Esophagus mucosa (tissue), 1 donor: ENCODE results near the gene MTOR. TPM values are rescaled to one million over a fixed set of nuclear protein-coding genes. Genes with fewer than 3 reads are reported as not detected.
"Not testable (repeated sequence)": the region's sequence is repeated elsewhere in the genome, so short reads cannot be mapped to it uniquely, and the experiment has no call there.

Experiments used
- ATAC-seq: fragments of 200-7000 bp; cut with Tn5 transposase; one replicate; pipeline ENCODE4 v1.9.1; 2020
- total RNA-seq: library from RNA; stranded (reverse); gene quantifications from one replicate; pipeline ENCODE4 v1.2.4, GENCODE V29; 2023
- donor health status: DM: yes; HTN: yes; CAD: no.

MTOR gene
- total RNA-seq, 1 donor from 2014 or later, result 24.0 TPM

DNA sequence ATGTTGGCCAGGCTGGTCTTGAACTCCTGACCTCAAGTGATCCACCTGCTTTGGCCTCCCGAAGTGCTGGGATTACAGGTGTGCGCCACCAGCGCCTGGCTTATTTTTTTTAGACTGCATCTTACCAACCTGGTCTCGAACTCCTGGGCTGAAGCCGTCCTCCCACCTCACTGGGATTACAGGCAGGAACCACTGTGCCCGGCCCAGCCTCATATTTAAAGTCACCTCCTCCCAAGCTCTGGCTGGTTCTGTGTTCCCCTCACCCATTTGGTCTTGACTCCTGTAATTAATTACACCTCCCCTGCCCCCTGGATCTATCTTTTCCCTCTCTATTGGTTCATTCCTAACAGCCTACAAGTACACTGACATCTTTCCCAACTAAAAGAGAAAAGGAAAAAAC lies 161.0 kb downstream of the MTOR start:
- ATAC-seq, result no peak

GRCh38 chr1:11100806-11101205 lies 161.5 kb downstream of the MTOR start:
- ATAC-seq, result not testable (repeated sequence)

DNA sequence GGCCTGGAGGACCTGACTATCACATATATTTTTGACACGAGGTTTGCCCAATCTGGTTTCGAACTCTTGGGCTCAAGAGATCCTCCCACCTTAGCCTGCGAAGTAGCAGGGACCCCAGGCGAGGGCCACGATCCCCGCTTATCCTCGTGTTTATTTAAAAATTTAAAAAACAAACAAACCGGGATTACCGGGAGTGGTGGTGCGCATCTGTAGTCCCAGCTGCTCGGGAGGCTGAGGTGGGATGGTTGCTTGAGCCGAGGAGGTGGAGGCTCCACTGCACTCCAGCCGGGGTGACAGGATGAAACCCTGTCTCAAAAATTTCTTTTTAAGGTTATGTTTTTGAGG lies 162.2 kb downstream of the MTOR start:
- ATAC-seq, result no peak

DNA sequence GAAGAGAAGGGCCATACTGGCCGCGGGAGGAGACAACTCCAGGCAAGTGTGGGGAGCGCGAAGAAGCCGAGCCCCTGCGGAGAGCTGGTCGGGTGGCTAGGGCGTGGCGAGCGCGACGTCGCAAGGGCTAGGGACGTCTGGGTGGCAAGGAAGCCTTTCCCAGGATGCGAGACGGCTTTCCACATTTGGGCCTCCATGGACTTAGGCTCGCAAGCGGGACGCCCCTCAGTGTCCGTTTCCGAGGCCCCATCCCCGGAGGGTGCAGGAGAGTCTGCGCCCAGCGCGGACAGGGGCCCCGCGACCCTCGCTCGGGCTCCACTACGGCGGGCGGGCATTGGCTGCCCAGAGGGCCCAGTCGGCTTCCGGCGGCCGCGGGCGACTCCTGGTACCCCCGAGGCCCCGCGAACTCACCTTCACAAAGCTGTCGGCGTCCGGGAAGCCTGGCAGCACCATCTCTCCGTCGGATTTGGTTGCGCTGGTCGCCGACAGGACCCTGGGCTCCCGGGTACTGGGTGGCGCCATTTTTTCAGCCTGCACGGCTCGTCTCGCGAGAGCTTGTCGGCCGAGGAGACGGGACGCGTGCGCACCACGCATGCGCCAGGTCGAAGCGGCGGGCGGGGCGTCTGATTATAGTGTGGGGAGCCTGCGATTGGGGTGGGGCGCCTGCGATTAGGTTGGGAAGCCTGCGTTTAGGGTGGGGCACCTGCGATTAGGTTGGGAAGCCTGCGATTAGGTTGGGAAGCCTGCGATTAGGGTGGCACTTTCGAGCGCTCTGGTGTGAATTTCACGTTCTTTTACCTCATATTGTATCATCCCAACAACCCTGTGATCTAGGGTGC lies 162.8 kb downstream of the MTOR start, which contains the start of gene EXOSC10:
TSS of gene EXOSC10 (minus strand) at position 560 of the 839 bp plus-strand sequence. CDS start at position 522, 38 bp downstream.
- peak; percentile 95 for ATAC-seq

DNA sequence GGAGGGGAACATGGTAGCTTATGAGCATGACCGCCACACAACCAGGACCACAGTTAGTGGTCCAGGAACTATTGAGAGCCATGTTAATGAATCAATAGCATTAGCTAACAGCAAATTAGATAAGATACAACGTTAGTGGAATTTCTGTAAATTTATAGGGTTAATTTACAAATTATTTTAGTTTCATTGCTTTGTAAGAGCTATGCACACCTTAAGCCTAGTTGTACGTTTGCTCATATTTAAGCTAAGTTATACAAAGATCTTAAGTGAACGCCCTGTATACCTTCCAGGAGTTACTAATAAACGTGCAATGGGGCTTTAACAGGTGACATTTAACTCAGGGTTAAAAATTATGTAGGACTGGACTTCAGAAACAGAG lies 163.4 kb downstream of the MTOR start:
- ATAC-seq, result no peak

- ATAC-seq, result not testable (repeated sequence)
These were observed 178.6 kb downstream of the MTOR start for GRCh38 chr1:11083784-11084183.

DNA sequence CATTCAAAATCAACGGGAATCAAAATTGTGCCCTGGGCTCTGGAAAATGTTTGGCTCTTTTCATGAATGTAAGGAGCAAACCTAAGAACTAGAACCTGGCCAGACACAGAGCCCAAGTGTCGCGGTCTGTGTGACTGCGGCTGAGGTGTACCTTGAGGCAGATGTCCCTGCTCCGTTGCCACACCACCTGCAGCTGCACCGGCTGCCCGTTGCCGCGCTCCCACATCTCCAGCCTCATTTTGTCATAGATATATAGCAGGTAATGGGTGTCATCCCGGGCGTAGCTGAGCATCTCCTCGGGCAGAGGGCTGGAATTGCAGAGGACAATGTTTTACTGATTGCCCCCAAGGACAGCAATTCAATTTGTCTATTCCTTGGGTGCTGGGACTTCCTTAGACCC lies 181.4 kb downstream of the MTOR start:
- ATAC-seq, result no peak

GRCh38 chr1:11078631-11079030 lies 183.7 kb downstream of the MTOR start:
- ATAC-seq, result no peak

DNA sequence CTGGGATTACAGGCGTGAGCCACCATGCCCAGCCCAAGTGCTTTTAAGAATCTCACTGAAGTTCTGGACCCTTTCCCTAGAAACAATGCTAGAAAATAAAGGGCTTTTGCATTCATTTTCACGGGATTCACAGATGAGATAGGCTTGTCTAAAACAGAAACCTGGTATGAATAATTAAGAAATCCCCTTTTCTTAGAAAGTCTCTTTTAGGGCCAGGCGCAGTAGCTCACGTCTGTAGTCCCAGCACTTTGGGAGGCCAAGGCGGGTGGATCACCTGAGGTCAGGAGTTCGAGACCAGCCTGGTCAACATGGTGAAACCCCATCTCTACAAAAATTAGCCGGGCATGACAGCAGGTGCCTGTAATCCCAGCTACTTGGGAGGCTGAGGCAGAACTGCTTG lies 189.0 kb downstream of the MTOR start:
- not testable (repeated sequence) for ATAC-seq

GRCh38 chr1:11072216-11072917 lies 190.0 kb downstream of the MTOR start:
- no peak for ATAC-seq

- ATAC-seq, result no peak
These were observed 190.7 kb downstream of the MTOR start for GRCh38 chr1:11071463-11072215.

GRCh38 chr1:11070876-11071275 lies 191.5 kb downstream of the MTOR start:
- ATAC-seq, result peak; percentile 14

GRCh38 chr1:11068600-11069473 lies 193.5 kb downstream of the MTOR start:
- ATAC-seq, result no peak

DNA sequence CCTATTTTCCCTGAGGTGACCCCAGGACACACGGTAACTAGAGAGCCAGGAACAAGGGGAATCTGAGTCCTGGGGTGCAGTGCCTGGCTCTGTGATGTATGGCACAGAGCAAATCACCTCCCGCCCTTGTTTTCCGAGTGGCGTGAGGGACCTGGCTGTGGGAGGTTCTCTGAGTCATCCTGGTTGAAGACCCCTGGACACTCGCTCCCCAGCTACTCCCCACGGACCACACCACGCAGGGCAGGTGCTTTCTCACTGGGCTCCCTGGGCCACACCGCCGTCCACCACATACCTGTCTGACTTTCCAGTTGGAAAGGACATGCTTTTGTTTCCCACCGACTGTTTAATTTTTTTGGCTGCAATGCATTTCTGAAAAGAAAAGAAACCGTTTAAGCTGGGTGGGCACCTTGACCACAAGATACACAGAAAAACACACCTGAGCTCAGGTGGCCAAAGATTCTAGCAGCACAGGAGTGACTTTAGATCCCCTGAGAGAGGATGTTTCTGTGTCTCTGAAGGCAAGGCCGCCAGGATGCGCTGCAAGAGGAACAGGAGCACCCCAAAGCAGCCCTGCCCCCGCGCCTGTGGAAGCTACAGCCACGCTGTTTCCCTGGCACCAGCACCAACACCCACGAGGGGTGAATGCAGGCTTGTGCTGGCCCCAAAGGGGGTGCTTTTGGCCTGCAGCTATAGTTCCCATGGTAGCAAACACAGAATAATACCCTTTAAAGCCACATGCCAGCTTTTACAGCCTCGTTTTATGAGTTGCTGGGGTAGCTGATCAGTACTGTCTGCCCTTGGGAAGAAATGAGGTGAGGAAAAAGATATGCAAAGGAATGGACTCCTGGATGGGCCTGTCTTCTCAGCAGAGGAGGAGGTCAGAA lies 194.4 kb downstream of the MTOR start:
- no peak for ATAC-seq

- no peak for ATAC-seq
These were observed 196.6 kb downstream of the MTOR start for GRCh38 chr1:11065796-11066195.

- ATAC-seq, result no peak
These were observed 197.4 kb downstream of the MTOR start for GRCh38 chr1:11064942-11065341.

DNA sequence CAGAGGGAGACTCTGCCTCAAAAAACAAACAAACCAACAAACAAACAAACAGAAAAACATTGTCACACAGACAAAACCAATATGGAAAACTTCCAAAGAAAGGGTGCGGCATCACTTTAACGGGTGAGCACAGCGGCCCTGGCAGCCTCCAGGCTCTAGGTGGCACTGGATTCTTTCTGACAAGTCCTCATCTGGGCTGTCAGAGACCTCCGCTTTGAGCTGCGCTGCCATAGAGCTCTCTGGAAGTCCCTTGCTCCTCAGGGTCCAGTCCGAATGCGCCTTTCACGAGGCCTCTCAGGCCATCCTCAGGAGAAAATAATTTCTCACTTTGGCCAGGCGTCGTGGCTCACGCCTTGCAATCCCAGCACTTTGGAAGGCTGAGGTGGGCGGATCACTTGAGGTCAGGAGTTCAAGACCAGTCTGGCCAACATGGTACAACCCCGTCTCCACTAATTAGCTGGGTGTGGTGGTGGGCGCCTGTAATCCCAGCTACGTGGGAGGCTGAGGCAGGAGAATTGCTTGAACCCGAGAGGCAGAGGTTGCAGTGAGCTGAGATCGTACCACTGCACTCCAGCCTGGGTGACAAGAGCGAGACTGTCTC lies 198.3 kb downstream of the MTOR start:
- ATAC-seq, result not testable (repeated sequence)

DNA sequence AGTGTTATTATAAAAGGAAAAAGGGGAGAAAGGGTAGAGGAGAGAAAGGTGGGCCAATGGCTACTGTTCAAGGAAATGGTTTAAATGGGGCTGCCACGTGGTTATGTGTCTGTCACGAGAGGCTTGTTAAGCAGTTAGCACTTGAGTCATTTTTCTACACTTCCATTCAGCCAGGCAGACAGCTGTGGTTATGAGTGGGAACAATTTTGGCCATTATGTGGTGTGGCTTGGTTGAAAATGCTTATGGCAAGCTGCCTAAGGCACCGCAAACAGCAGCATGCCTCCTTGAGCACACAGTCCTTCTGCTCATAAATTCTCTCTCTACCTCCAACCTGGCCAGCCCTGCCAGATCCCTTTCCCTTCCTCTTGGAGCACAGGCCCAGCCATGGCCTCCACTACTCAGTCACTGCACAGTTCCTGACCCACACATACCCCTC lies 199.4 kb downstream of the MTOR start:
- ATAC-seq, result no peak

DNA sequence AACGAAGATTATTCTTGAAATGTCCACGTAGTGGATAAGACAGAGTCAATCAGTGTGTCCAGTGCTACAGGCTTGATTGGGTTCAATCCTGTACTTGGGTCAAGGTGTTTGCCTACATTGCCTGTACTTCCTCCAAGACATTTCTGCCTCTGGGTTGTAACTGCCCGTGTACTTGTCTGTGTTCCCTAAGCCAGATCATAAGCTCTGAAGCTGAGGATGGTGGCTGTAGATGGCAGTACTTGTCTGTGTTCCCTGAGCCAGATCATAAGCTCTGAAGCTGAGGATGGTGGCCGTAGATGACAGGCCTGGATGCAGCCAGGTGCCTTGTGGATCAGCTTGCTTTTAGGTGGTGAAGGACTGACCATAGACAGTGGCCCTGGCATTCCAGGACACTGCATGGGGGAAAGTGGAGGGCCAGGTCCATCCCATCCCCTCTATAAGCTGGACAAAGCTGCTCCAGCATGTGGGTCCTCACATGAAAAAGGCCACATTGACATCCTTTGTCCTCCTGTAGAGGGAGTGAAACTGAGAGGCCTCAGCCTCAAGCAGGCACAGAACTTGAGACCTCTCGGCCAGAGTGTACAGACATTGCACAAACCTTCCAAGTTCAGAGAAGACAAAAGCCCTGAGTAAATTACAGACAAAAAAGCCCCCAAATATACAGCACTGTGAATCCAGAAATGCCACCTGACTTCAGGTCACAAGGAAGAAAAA lies 200.5 kb downstream of the MTOR start:
- no peak for ATAC-seq
